IMR-90 (cell line): ENCODE data around the gene BRI3BP. TPM values are rescaled to one million over a fixed set of nuclear protein-coding genes. Genes with fewer than 3 reads are reported as not detected.

Source experiments
- ATAC-seq: fragments of 200-7000 bp; cut with Tn5 transposase; 2 replicates; pipeline ENCODE4 v1.9.1; 2020; ENCODE audit warnings: low read depth, mild to moderate bottlenecking, moderate library complexity
- BruUV-seq: library from RNA; stranded (reverse); fragments of 400-500 nt; replicated peaks from 2 replicates; lab custom pipeline; 2021; lab: Mats Ljungman, UMichigan
- CTCF ChIA-PET: fragments of 300-600 bp; formaldehyde crosslinking; extraction: SDS; loops from one replicate; lab custom pipeline; 2021; ENCODE audit warnings: antibody characterized with exemption; lab: Yijun Ruan, JAX
- POLR2A ChIA-PET: fragments of 300-600 bp; sonication (Branson Sonifier 250); formaldehyde crosslinking; loops from one replicate; lab custom pipeline; 2022; ENCODE audit warnings: antibody characterized with exemption; ENCODE audit not compliant: unreplicated experiment; lab: Charles Lee
- DNase-seq: peaks from one replicate; pipeline ENCODE4 v3.0.0; 2013
- H2AFZ ChIP-seq: replicated peaks from 2 replicates; pipeline ENCODE3; 2013; ENCODE audit warnings: low read length, mild to moderate bottlenecking; ENCODE audit not compliant: poor library complexity
- H2AK5ac ChIP-seq: 2 replicates; pipeline ENCODE4 v1.6.1; 2013; ENCODE audit warnings: low read depth, low read length, inconsistent platforms
- H2AK9ac ChIP-seq: replicated peaks from 2 replicates; pipeline ENCODE3; 2013; ENCODE audit warnings: mild to moderate bottlenecking, low read depth, low read length, moderate library complexity; ENCODE audit not compliant: poor library complexity
- H2BK120ac ChIP-seq: 2 replicates; pipeline ENCODE4 v1.6.1; 2013; ENCODE audit warnings: low read depth, low read length, inconsistent platforms
- H2BK15ac ChIP-seq: 3 replicates; pipeline ENCODE4 v1.6.1; 2013; ENCODE audit warnings: low read depth, low read length, inconsistent platforms
- H2BK20ac ChIP-seq: 2 replicates; pipeline ENCODE4 v1.6.1; 2013; ENCODE audit warnings: low read depth, mild to moderate bottlenecking, inconsistent platforms, low read length, moderate library complexity
- H2BK5ac ChIP-seq: 2 replicates; pipeline ENCODE4 v1.6.1; 2013; ENCODE audit warnings: mild to moderate bottlenecking, low read depth, low read length, inconsistent platforms; ENCODE audit not compliant: poor library complexity, severe bottlenecking
- H3K14ac ChIP-seq: replicated peaks from 2 replicates; pipeline ENCODE4 v1.6.1; 2013; ENCODE audit warnings: low read depth, low read length, inconsistent platforms
- H3K18ac ChIP-seq: 2 replicates; pipeline ENCODE4 v1.6.1; 2013; ENCODE audit warnings: low read depth, low read length, control low read depth
- H3K23ac ChIP-seq: 2 replicates; pipeline ENCODE4 v1.6.1; 2013; ENCODE audit warnings: low read depth, low read length, inconsistent platforms
- H3K27ac ChIP-seq: 2 replicates; pipeline ENCODE4 v1.5.1; 2013; ENCODE audit warnings: mild to moderate bottlenecking, control low read depth, low read length; ENCODE audit not compliant: insufficient read depth
- H3K27me3 ChIP-seq: 2 replicates; pipeline ENCODE4 v1.6.1; 2013; ENCODE audit warnings: low read length; ENCODE audit not compliant: control insufficient read depth, insufficient read depth
- H3K36me3 ChIP-seq: 2 replicates; pipeline ENCODE4 v1.6.1; 2013; ENCODE audit warnings: low read length, mixed read lengths; ENCODE audit not compliant: control insufficient read depth, insufficient read depth
- H3K4ac ChIP-seq: 2 replicates; pipeline ENCODE4 v1.6.1; 2013; ENCODE audit warnings: low read depth, low read length, inconsistent platforms
- H3K4me1 ChIP-seq: 2 replicates; pipeline ENCODE4 v1.6.1; 2013; ENCODE audit warnings: low read length, mixed read lengths; ENCODE audit not compliant: control insufficient read depth, insufficient read depth
- H3K4me2 ChIP-seq: 2 replicates; pipeline ENCODE4 v1.6.1; 2013; ENCODE audit warnings: low read depth, mild to moderate bottlenecking, control low read depth, low read length, moderate library complexity
- H3K4me3 ChIP-seq: 2 replicates; pipeline ENCODE4 v1.5.1; 2013; ENCODE audit warnings: low read depth, mild to moderate bottlenecking, control low read depth, low read length, moderate library complexity; ENCODE audit not compliant: insufficient read depth
- H3K56ac ChIP-seq: 2 replicates; pipeline ENCODE4 v1.6.1; 2013; ENCODE audit warnings: low read length, inconsistent platforms; ENCODE audit not compliant: insufficient read depth; ENCODE audit errors: extremely low read depth
- H3K79me1 ChIP-seq, 2 experiments: 2 replicates each; pipeline ENCODE4 v1.6.1; 2013; ENCODE audit warnings: low read length in 2 of 2, inconsistent platforms in 1 of 2, low read depth in 1 of 2
- H3K9ac ChIP-seq: 2 replicates; pipeline ENCODE4 v1.6.1; 2013; ENCODE audit warnings: low read depth, low read length, control low read depth
- H3K9me1 ChIP-seq: 2 replicates; pipeline ENCODE4 v1.6.1; 2013; ENCODE audit warnings: low read length, inconsistent platforms; ENCODE audit not compliant: insufficient read depth
- H3K9me3 ChIP-seq: 2 replicates; pipeline ENCODE4 v1.6.1; 2013; ENCODE audit warnings: low read length; ENCODE audit not compliant: control insufficient read depth, insufficient read depth
- H4K20me1 ChIP-seq: 2 replicates; pipeline ENCODE4 v1.6.1; 2013; ENCODE audit warnings: low read length, inconsistent platforms; ENCODE audit not compliant: insufficient read depth
- H4K5ac ChIP-seq: 2 replicates; pipeline ENCODE4 v1.6.1; 2013; ENCODE audit warnings: mild to moderate bottlenecking, low read depth, low read length, control low read depth
- H4K8ac ChIP-seq, 2 experiments: 2 replicates each; pipeline ENCODE4 v1.6.1; 2013; ENCODE audit warnings: low read depth in 2 of 2, low read length in 2 of 2, control low read depth in 1 of 2, inconsistent platforms in 1 of 2
- H4K91ac ChIP-seq: 2 replicates; pipeline ENCODE4 v1.6.1; 2013; ENCODE audit warnings: low read depth, low read length, inconsistent platforms; ENCODE audit not compliant: insufficient read depth
- CTCF ChIP-seq: conservative IDR thresholded peaks from 2 replicates; pipeline ENCODE4 v1.5.1; 2012; ENCODE audit warnings: mild to moderate bottlenecking, low read depth, low read length, improper control_type of control experiment
- RAD21 ChIP-seq: IDR thresholded peaks from 2 replicates; pipeline ENCODE4 v1.6.1; 2012; ENCODE audit warnings: low read length, improper control_type of control experiment
- WGBS, 2 experiments: methylation state at CpG; one replicate each; pipeline versions ENCODE4 v1.1.5 to v1.1.7; 2013; ENCODE audit warnings: missing lambda C conversion rate in 2 of 2; ENCODE audit not compliant: insufficient read length in 1 of 2; ENCODE audit errors: extremely low coverage in 2 of 2; 5-methylcytosine and 5-hydroxymethylcytosine counted together
- dilution Hi-C: fragments of 300-500 bp; cut with HindIII; formaldehyde crosslinking; loops from one replicate; pipeline ENCODE4 v1.14.3; 2018; ENCODE audit warnings: low sequenced_read_pairs; ENCODE audit not compliant: unreplicated experiment
- in situ Hi-C: fragments of 300-500 bp; cut with MboI; formaldehyde crosslinking; loops from 3 replicates; pipeline ENCODE4 v1.14.3; 2019; ENCODE audit warnings: low sequenced_read_pairs, inconsistent platforms, mixed read lengths
- intact Hi-C: fragments of 100-400 bp; cut with micrococcal nuclease; formaldehyde crosslinking; loops from 2 replicates; pipeline ENCODE4 v1.10.0; 2022
- polyA plus RNA-seq, 3 experiments: library from polyadenylated mRNA; depleted of rRNA; stranded (reverse); fragments of >200 nt; gene quantifications; 2 replicates each; pipeline ENCODE4 v1.2.3, GENCODE V29; 2012; ENCODE audit warnings: low replicate concordance in 1 of 3
- total RNA-seq: library from RNA; depleted of rRNA; stranded (reverse); fragments of >200 nt; gene quantifications from 2 replicates; pipeline ENCODE4 v1.2.3, GENCODE V29; 2012

BRI3BP gene
- total and polyA plus RNA-seq, 2 of the 4 experiments (the other 2 are of a cell fraction) = 2.5 to 2.8 TPM

DNA sequence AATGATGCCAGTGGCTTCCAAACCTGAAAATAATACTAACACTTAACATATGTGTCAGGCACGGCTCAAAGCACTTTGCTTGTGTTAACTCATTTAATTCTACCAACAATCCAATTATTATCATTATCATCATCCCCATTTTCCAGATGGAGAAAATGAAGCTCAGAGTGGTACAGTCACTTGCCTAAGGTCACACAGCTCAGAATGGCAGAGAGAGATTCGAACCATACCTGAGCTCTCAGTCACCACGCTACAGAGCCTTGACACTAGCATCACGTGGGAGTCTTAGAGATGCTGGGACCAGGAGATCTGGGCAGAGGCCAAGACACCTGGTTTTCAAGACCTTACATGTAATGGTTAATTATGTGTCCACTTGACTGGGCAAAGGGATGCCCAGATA lies 38.7 kb upstream of the BRI3BP start:
- Histone ChIP-seq H3K14ac (no peak overlapping the region), H3K4me2 (no peak overlapping the region), H3K36me3 (peaks cover 57% of the 10 kb centered on the region), H2AFZ (no peak overlapping the region), H3K9ac (no peak overlapping the region), H2AK5ac (no peak overlapping the region), H2AK9ac (no peak overlapping the region), H4K91ac (no peak overlapping the region), H4K5ac (no peak overlapping the region), H2BK15ac (no peak overlapping the region), H3K27me3 (no peaks in the 10 kb centered on the region), H3K18ac (no peak overlapping the region), H4K20me1 (no peaks in the 10 kb centered on the region), H3K9me3 (no peaks in the 10 kb centered on the region), H3K4ac (no peak overlapping the region), H3K9me1 (no peaks in the 10 kb centered on the region), H2BK120ac (no peak overlapping the region), H3K27ac (no peak overlapping the region), H3K56ac (no peak overlapping the region), H2BK20ac (no peak overlapping the region), H3K79me1 (no peaks in the 10 kb centered on the region), H2BK5ac (no peak overlapping the region), H3K4me3 (no peak overlapping the region), H3K23ac (no peak overlapping the region), H3K4me1 (no peaks in the 10 kb centered on the region), H4K8ac (no peak overlapping the region)
- ATAC-seq (no peak), DNase-seq (no peak)
- TF ChIP-seq CTCF = no peak
- TF ChIP-seq RAD21 = no peak
- in situ Hi-C loops = no loop called here
- no TSS peak for BruUV-seq
- ChIA-PET CTCF (no interaction called here), POLR2A (no interaction called here)
- dilution Hi-C loops = no loop called here
- intact Hi-C loops = no loop called here
- WGBS, 2 experiments = 80% methylated on average over 2 of the region's 4 CpGs; no CpG with 5 or more reads in 1 of the 2 experiments
